Metanephros (tissue), 1 donor: ENCODE measurements around the gene FRMPD2. TPM values are rescaled to one million over a fixed set of nuclear protein-coding genes. Genes with fewer than 3 reads are reported as not detected.

ENCODE experiments used
- total RNA-seq: library from RNA; depleted of rRNA; stranded (reverse); fragments of >200 nt; gene quantifications from one replicate; pipeline ENCODE4 v1.2.3, GENCODE V29; 2014

FRMPD2 gene, protein sequence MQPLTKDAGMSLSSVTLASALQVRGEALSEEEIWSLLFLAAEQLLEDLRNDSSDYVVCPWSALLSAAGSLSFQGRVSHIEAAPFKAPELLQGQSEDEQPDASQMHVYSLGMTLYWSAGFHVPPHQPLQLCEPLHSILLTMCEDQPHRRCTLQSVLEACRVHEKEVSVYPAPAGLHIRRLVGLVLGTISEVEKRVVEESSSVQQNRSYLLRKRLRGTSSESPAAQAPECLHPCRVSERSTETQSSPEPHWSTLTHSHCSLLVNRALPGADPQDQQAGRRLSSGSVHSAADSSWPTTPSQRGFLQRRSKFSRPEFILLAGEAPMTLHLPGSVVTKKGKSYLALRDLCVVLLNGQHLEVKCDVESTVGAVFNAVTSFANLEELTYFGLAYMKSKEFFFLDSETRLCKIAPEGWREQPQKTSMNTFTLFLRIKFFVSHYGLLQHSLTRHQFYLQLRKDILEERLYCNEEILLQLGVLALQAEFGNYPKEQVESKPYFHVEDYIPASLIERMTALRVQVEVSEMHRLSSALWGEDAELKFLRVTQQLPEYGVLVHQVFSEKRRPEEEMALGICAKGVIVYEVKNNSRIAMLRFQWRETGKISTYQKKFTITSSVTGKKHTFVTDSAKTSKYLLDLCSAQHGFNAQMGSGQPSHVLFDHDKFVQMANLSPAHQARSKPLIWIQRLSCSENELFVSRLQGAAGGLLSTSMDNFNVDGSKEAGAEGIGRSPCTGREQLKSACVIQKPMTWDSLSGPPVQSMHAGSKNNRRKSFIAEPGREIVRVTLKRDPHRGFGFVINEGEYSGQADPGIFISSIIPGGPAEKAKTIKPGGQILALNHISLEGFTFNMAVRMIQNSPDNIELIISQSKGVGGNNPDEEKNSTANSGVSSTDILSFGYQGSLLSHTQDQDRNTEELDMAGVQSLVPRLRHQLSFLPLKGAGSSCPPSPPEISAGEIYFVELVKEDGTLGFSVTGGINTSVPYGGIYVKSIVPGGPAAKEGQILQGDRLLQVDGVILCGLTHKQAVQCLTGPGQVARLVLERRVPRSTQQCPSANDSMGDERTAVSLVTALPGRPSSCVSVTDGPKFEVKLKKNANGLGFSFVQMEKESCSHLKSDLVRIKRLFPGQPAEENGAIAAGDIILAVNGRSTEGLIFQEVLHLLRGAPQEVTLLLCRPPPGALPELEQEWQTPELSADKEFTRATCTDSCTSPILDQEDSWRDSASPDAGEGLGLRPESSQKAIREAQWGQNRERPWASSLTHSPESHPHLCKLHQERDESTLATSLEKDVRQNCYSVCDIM (N-terminal part only)
- total RNA-seq, result 0.76 TPM

DNA sequence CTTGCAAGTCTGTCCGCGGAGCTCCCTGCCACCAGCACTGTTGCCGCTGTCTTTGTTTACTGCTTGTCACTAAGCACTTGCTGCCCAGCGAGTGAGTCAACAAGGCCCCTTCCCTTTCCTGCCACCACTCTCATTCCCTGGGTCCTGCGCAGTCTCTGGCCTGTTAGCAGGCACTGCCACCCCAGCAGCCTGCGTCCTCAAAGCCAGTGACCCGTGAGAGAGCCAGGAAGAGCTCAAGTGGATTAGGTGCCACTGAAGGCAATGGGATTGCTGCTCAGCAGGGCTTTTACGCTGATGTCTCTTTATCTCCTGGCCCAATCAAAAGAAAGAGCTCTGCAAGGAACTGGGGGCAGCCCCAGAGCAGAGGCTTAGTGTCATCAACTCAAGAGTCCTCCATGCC is at the start of gene FRMPD2:
Gene FRMPD2 (minus strand): TSS at position 61 of the 400 bp plus-strand sequence. CDS start 129 bp downstream, outside the sequence.

DNA sequence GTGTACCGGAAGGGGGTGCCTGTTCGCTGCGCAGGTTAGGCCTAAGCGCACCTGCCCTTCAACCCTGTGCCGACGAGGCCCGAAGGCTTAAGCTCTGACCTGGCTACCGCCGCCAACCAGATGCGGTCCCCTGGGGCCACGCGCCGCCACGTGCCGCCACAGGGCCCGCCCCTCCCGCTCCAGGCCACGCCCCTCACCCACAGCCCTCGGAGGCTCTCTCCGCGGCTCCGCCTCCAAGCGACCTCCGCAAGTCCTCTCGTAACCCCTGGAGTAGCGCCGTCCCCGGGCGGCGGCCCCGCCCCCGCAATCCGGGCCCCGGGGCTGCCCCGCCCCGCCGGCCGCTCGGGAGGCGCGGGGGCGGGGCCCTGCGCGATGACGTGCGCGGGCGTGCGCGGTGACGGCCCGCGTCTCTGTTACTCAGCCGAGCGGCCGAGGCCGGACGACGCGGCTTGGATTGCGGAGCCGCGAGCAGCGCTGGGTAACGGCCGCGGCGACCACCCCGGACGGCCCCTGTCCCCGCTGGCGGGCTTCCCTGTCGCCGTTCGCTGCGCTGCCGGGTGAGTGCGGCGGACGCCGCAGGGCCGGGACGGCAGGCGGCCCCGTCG is 31.9 kb upstream of the FRMPD2 start, which contains the start of gene MAPK8:
Gene MAPK8 (plus strand): TSS at position 413 of the 605 bp plus-strand sequence. CDS start 94,984 bp downstream, outside the sequence.

Other genes starting within 250 kb of the FRMPD2 start
- 78.8 TPM for gene MAPK8, start 32.0 kb upstream of the FRMPD2 start, total RNA-seq